Lung (tissue), 12 donors: ENCODE measurements around the gene DNAJC16. TPM values are rescaled to one million over a fixed set of nuclear protein-coding genes. Genes with fewer than 3 reads are reported as not detected.

ENCODE experiments used
- ATAC-seq: fragments of 200-7000 bp; cut with Tn5 transposase; one replicate; pipeline ENCODE4 v1.9.1; 2020; ENCODE audit warnings: moderate number of reproducible peaks; ENCODE audit not compliant: insufficient read depth, low FRiP score
- DNase-seq, 3 donors: peaks; one replicate each; pipeline ENCODE4 v3.0.0-alpha.2; 2013 to 2017
- H3K27ac ChIP-seq, 2 donors: one replicate each; pipeline ENCODE4 v1.5.1; 2013; ENCODE audit warnings: mild to moderate bottlenecking in 2 of 2, moderate library complexity in 2 of 2, control low read depth in 1 of 2, inconsistent platforms in 1 of 2, low read depth in 1 of 2, low read length in 1 of 2
- H3K27me3 ChIP-seq, 3 donors: one replicate each; pipeline ENCODE4 v1.5.1; 2013; ENCODE audit warnings: low read length in 2 of 3; ENCODE audit not compliant: control insufficient read depth in 3 of 3, insufficient read depth in 3 of 3
- H3K36me3 ChIP-seq, 4 donors: one replicate each; pipeline ENCODE4 v1.5.1; 2013; ENCODE audit warnings: low read length in 4 of 4, mild to moderate bottlenecking in 1 of 4, moderate library complexity in 1 of 4; ENCODE audit not compliant: control insufficient read depth in 4 of 4, insufficient read depth in 4 of 4
- H3K4me1 ChIP-seq, 5 donors: one replicate each; pipeline ENCODE4 v1.5.1; 2013; ENCODE audit warnings: low read length in 5 of 5, mild to moderate bottlenecking in 2 of 5, moderate library complexity in 1 of 5; ENCODE audit not compliant: control insufficient read depth in 5 of 5, insufficient read depth in 5 of 5
- H3K4me3 ChIP-seq: one replicate; pipeline ENCODE4 v1.5.1; 2013; ENCODE audit warnings: mild to moderate bottlenecking, control low read depth, moderate library complexity
- H3K9ac ChIP-seq, 2 donors: one replicate each; pipeline ENCODE4 v1.5.1; 2013; ENCODE audit warnings: low read length in 2 of 2, control low read depth in 1 of 2; ENCODE audit not compliant: insufficient read depth in 1 of 2
- H3K9me3 ChIP-seq, 4 donors: one replicate each; pipeline ENCODE4 v1.5.1; 2013; ENCODE audit warnings: low read length in 3 of 4, mild to moderate bottlenecking in 1 of 4, moderate library complexity in 1 of 4; ENCODE audit not compliant: control insufficient read depth in 4 of 4, insufficient read depth in 3 of 4
- WGBS, 2 donors: extraction: QIAGEN DNeasy Blood & Tissue Kit; methylation state at CpG; one replicate each; pipeline ENCODE4 v1.1.7; 2013; 5-methylcytosine and 5-hydroxymethylcytosine counted together
- polyA plus RNA-seq, 2 donors: library from polyadenylated mRNA; stranded (reverse); fragments of 200-250 nt; gene quantifications; one replicate each; pipeline ENCODE4 v1.2.1, GENCODE V29; 2013
- total RNA-seq, 2 donors: library from RNA; depleted of rRNA in 1 of 2; stranded (reverse); fragments of >200 nt in 1 of 2; gene quantifications; one replicate each; pipeline ENCODE4 v1.2.1, GENCODE V29; 2014 to 2021
- TF ChIP-seq, protein P1 (sequence below): IDR thresholded peaks from 2 replicates; pipeline ENCODE4 v1.5.1; 2012; ENCODE audit warnings: mild to moderate bottlenecking; ENCODE audit errors: control extremely low read depth, extremely low read depth
- donor health status: control.
- donor health status: control.
- donor health status: Bipolar disorder and iron deficiency.
- donor health status: healthy.
- donor health status: DM: yes; HTN: yes; CAD: no.

DNAJC16 gene
- total and polyA plus RNA-seq, 4 donors, result 4.8 to 28.8 (median 12.8) TPM

DNA sequence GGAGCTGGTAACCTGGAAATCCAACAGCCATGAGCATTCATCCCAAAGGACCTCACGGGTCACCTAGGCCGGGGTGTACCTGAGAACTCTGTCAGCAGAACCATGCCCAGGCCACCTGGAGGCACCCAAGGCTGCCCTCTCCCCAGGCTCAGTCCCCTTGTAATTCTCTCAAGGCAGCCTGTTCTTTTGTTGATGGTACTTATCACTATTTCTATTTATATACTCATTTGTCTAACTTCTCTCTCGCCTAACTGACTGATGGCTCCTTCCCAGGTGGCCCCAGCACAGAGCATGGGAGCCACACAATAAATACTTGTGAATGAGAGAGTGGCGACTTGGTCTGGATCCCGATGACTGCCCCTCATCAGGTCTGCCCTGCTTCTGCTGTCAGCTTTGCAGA is 19.4 kb upstream of the DNAJC16 start:
- peaks cover 0 to 31% (median 4%) of the 10 kb centered on the region in 4 donors for H3K36me3 ChIP-seq
- H3K9ac ChIP-seq, result no peak overlapping the region

DNA sequence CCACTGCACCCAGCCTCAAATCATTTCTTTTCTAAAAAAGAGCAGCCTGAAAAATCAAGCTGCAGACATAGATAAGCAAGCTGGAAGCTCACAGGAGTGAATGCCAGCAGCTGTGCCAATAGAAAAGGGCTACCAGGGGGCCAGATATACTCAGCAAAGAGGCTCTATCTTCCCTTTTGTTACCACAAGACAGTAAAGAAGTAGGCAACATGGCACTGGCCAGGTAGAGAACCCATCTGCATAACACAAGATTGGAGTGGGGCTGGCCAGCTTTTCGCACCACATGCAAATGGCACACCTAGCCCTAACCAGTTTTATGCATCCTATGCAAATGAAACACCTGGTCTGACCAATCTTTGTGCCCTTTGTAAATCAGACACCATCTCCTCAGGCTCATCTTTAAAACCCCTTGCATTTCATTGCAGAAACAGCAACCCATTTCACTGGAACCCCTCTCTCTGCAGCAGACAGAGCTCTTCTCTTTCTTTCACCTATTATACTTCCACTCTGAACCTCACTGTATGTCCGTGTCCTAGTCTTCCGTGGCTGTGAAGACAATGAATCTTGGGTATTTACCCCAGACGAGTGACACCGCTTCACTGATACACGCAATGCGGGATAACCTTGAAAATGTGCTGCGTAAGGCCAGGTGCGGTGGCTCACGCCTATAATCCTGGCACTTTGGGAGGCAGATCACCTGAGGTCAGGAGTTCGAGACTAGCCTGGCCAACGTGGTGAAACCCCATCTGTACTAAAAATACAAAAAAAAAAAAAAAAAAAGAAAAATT is 17.8 kb upstream of the DNAJC16 start:
- H3K27me3 ChIP-seq, result no peaks in the 10 kb centered on the region
- H3K4me3 ChIP-seq, result no peak overlapping the region
- no peak overlapping the region for H3K27ac ChIP-seq
- TF ChIP-seq, protein P1, sequence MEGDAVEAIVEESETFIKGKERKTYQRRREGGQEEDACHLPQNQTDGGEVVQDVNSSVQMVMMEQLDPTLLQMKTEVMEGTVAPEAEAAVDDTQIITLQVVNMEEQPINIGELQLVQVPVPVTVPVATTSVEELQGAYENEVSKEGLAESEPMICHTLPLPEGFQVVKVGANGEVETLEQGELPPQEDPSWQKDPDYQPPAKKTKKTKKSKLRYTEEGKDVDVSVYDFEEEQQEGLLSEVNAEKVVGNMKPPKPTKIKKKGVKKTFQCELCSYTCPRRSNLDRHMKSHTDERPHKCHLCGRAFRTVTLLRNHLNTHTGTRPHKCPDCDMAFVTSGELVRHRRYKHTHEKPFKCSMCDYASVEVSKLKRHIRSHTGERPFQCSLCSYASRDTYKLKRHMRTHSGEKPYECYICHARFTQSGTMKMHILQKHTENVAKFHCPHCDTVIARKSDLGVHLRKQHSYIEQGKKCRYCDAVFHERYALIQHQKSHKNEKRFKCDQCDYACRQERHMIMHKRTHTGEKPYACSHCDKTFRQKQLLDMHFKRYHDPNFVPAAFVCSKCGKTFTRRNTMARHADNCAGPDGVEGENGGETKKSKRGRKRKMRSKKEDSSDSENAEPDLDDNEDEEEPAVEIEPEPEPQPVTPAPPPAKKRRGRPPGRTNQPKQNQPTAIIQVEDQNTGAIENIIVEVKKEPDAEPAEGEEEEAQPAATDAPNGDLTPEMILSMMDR, result no peak
- no peak overlapping the region for H3K9ac ChIP-seq
- H3K36me3 ChIP-seq, result peaks cover 0 to 26% (median 6%) of the 10 kb centered on the region in 4 donors
- H3K9me3 ChIP-seq, result no peaks in the 10 kb centered on the region
- ATAC-seq (no peak), DNase-seq (no peak)
- H3K4me1 ChIP-seq, result peaks cover 0 to 4% (median 0%) of the 10 kb centered on the region in 5 donors
- WGBS, 2 donors, result 94 to 97% methylated on average over 12 of the region's 12 CpGs

More for the DNA sequence above, 19.4 kb upstream of the DNAJC16 start:
- Histone ChIP-seq H3K4me3 (no peak overlapping the region), H3K27ac (no peak overlapping the region), H3K27me3 (no peaks in the 10 kb centered on the region), H3K4me1 (peaks cover 0 to 4% (median 0%) of the 10 kb centered on the region in 5 donors), H3K9me3 (no peaks in the 10 kb centered on the region)
- 91 to 97% methylated on average over 5 of the region's 5 CpGs for WGBS, 2 donors
- ATAC-seq (no peak), DNase-seq (no peak)
- TF ChIP-seq, protein P1, result no peak

DNA sequence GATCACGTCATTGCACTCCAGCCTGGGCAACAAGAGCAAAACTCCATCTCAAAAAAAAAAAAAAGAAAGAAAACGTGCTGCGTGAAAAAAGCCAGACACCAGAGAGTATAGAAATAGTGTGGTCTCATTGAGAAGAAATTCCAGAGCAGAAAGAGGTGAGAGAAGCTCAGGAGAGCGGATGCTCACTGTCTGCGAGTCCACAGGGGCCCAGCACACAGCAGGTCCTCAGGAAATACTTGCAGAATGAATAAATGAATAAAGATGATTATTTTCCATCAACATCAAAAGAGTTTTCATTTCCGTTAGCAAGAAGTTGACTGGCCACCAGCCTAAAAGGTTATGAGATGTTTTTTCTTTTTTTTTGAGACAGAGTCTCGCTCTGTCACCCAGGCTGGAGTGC is 17.1 kb upstream of the DNAJC16 start:
- no peaks in the 10 kb centered on the region for H3K9me3 ChIP-seq
- H3K4me3 ChIP-seq, result no peak overlapping the region
- no peak overlapping the region for H3K27ac ChIP-seq
- no peak for ATAC-seq
- peaks cover 0 to 22% (median 6%) of the 10 kb centered on the region in 4 donors for H3K36me3 ChIP-seq
- H3K4me1 ChIP-seq, result peaks cover 0 to 4% (median 0%) of the 10 kb centered on the region in 5 donors
- TF ChIP-seq, protein P1, result no peak
- no peak overlapping the region for H3K9ac ChIP-seq
- no peak for DNase-seq
- no peaks in the 10 kb centered on the region for H3K27me3 ChIP-seq
- 90 to 91% methylated on average over 7 of the region's 7 CpGs for WGBS, 2 donors
